Prostate gland (tissue), 2 donors: ENCODE results near the gene ITGB8. TPM values are rescaled to one million over a fixed set of nuclear protein-coding genes. Genes with fewer than 3 reads are reported as not detected.

ENCODE experiments used
- DNase-seq: peaks from one replicate; pipeline ENCODE4 v3.0.0-alpha.2; 2019; ENCODE audit warnings: low spot score
- H3K27ac ChIP-seq, 2 donors: fragments of 200-600 bp; sonication (generic); 2 replicates each; pipeline ENCODE4 v1.5.1; 2017 to 2019
- H3K27me3 ChIP-seq: fragments of 200-600 bp; sonication (generic); replicated peaks from 2 replicates; pipeline ENCODE4 v1.5.1; 2019; ENCODE audit not compliant: insufficient read depth
- H3K36me3 ChIP-seq, 2 donors: fragments of 200-600 bp; sonication (generic); 1 replicate in 1 of 2; 2 replicates in 1 of 2; pipeline versions ENCODE4 v1.5.1 to v1.8.1; 2017 to 2019
- H3K4me1 ChIP-seq: fragments of 200-600 bp; sonication (generic); replicated peaks from 2 replicates; pipeline ENCODE4 v1.5.1; 2019
- H3K4me3 ChIP-seq, 2 donors: fragments of 200-600 bp; sonication (generic); 2 replicates each; pipeline ENCODE4 v1.5.1; 2017 to 2019
- H3K9me3 ChIP-seq: fragments of 200-600 bp; sonication (generic); 2 replicates; pipeline ENCODE4 v1.5.1; 2017
- CTCF ChIP-seq, 4 experiments: fragments of 200-600 bp in 2 of 4; fragments of 450-650 bp in 2 of 4; sonication (generic) in 2 of 4; IDR thresholded peaks; 1 replicate in 3 of 4; 2 replicates in 1 of 4; pipeline ENCODE4 v1.5.1; 2016 to 2019; ENCODE audit warnings: antibody characterized with exemption in 4 of 4, mild to moderate bottlenecking in 2 of 4, moderate library complexity in 2 of 4
- POLR2A ChIP-seq: fragments of 450-650 bp; IDR thresholded peaks from one replicate; pipeline ENCODE4 v1.6.1; 2016; ENCODE audit warnings: antibody characterized with exemption, mild to moderate bottlenecking
- POLR2AphosphoS5 ChIP-seq: sonication (generic); formaldehyde crosslinking; IDR thresholded peaks from one replicate; pipeline ENCODE4 v1.6.1; 2017; ENCODE audit warnings: antibody characterized with exemption
- WGBS: methylation state at CpG from one replicate; pipeline ENCODE4 v1.1.5; 2018; 5-methylcytosine and 5-hydroxymethylcytosine counted together
- intact Hi-C: fragments of 100-400 bp; cut with DNase I; formaldehyde crosslinking; loops from one replicate; pipeline ENCODE4 v1.14.2; 2022
- total RNA-seq, 2 donors: library from RNA; depleted of rRNA; stranded (reverse); fragments of >200 nt; gene quantifications; one replicate each; pipeline ENCODE4 v1.1.0, GENCODE V29; 2016

Gene ITGB8
- total RNA-seq: 10 to 100 TPM; 50.3 to 99.5 TPM

DNA sequence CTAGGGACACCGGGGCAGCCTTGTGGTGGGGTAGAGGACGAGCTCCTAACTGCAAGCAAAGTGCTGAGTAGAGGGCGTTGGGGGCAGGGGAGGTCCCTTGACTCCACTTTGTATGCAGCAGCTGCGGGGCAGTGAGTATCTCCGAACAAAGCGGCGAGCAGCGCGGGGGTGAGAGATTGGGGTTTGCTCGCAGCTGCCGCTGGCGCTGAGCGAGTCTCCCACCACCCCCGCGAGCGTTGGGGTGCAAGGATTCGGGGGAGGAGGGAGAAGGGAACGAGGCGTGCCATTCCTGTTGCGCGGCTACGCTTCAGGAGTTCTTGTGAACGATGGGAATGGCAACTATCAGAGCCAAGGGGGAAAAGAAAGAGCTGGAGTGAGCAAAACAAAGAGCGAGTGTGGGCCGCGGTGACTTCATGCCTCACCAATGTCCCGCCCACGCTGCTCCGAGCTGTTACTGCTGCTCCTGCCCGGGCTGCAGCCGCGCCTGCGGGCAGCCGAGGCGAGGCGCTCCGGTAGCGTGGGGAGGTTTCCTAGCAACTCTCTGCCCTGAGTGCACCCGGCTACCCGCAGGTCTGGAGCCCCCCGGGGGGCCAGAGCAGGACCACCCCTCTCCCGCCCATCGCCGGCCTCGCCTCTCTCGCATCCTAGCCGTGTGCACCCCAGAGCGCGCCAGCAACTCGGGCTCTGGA, at the start of gene ITGB8:
Gene ITGB8 (plus strand): TSS at position 662 of the 689 bp plus-strand sequence. CDS start 907 bp downstream, outside the sequence.
- no peaks in the 10 kb centered on the region for H3K36me3 ChIP-seq
- WGBS: under 1% methylated on average over 50 of the region's 50 CpGs
- H3K27ac ChIP-seq: peak within 1 kb of the TSS; percentile 86 to 88
- peak within 1 kb of the TSS; percentile 59 to 72 for H3K4me3 ChIP-seq
- no peaks in the 10 kb centered on the region for H3K27me3 ChIP-seq
- intact Hi-C loops: loop anchor here (2.0 to 10.0 kb wide), 3 partner anchors 74 to 268 kb away; no protein-coding TSS in a partner anchor
- peak; percentile 86 for DNase-seq
- TF ChIP-seq CTCF (IDR thresholded peaks at IDR 0.05): no peak
- peak; percentile 26 for TF ChIP-seq POLR2AphosphoS5
- TF ChIP-seq POLR2A: peak; percentile 43
- H3K9me3 ChIP-seq: no peaks in the 10 kb centered on the region
- no peaks in the 10 kb centered on the region for H3K4me1 ChIP-seq

GRCh38 chr7:20282959-20283358, 47.7 kb upstream of the ITGB8 start:
- Histone ChIP-seq H3K27ac (no peak overlapping the region), H3K4me3 (no peak overlapping the region), H3K36me3 (no peaks in the 10 kb centered on the region), H3K4me1 (no peaks in the 10 kb centered on the region), H3K9me3 (no peaks in the 10 kb centered on the region), H3K27me3 (no peaks in the 10 kb centered on the region)
- WGBS: 90% methylated on average over 1 of the region's 1 CpG
- DNase-seq: no peak
- intact Hi-C loops: no loop called here
- TF ChIP-seq POLR2AphosphoS5: no peak
- TF ChIP-seq CTCF (IDR thresholded peaks at IDR 0.05): no peak
- no peak for TF ChIP-seq POLR2A

- Histone ChIP-seq H3K36me3 (no peaks in the 10 kb centered on the region), H3K4me3 (no peak overlapping the region), H3K27ac (no peak overlapping the region), H3K4me1 (no peaks in the 10 kb centered on the region), H3K9me3 (no peaks in the 10 kb centered on the region), H3K27me3 (no peaks in the 10 kb centered on the region)
- no peak for DNase-seq
- no peak for TF ChIP-seq POLR2A
- TF ChIP-seq CTCF (IDR thresholded peaks at IDR 0.05): no peak
- TF ChIP-seq POLR2AphosphoS5: no peak
- intact Hi-C loops: no loop called here
- 94% methylated on average over 2 of the region's 2 CpGs for WGBS
Observed at GRCh38 chr7:20283385-20283784, 47.3 kb upstream of the ITGB8 start.

DNA sequence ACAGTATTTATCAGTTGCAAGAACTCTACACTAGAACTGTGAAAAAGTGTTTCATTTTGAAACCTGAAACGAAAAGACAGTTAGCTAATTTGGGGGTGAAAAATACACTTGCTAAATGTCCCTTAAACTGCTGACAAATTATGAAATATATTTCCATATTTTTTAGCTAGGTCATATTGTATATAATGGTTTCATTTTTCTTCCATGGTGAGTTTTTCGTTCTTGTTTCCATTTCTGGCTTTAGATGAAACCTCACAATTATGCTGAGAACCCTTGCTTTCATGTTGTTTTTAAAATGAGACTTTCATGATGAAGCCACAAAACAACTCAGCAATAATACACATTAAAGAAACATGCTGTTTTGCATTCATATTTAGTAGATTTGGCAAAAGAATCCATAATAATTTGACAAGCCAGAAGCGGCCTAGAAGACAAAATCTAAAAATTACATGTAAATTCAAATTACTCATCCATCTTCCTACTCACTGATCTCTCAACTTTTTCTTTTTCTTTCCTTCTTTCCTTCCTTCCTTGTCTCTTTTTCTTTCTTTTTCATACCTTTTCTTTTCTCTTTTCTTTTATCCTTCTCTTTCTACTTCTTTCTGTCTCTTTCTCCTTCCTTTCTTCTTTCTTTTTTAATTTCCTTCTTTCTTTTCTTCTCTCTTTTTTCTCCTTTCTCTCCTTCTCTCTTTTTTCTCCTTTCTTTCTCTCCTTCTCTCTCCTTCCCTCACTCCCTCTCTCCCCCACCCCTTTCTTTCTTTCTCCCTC, 46.5 kb upstream of the ITGB8 start:
- Histone ChIP-seq H3K36me3 (no peaks in the 10 kb centered on the region), H3K27ac (no peak overlapping the region), H3K27me3 (no peaks in the 10 kb centered on the region), H3K9me3 (no peaks in the 10 kb centered on the region), H3K4me3 (no peak overlapping the region), H3K4me1 (no peaks in the 10 kb centered on the region)
- intact Hi-C loops: no loop called here
- DNase-seq: no peak
- 88% methylated on average over 3 of the region's 3 CpGs for WGBS
- TF ChIP-seq CTCF (IDR thresholded peaks at IDR 0.05) (no peak), POLR2A (no peak)
